ENCODE measurements around the gene SNX32.
A peak's percentile ranks its signal among the peaks of the same experiment; 100 is the strongest.

DNA sequence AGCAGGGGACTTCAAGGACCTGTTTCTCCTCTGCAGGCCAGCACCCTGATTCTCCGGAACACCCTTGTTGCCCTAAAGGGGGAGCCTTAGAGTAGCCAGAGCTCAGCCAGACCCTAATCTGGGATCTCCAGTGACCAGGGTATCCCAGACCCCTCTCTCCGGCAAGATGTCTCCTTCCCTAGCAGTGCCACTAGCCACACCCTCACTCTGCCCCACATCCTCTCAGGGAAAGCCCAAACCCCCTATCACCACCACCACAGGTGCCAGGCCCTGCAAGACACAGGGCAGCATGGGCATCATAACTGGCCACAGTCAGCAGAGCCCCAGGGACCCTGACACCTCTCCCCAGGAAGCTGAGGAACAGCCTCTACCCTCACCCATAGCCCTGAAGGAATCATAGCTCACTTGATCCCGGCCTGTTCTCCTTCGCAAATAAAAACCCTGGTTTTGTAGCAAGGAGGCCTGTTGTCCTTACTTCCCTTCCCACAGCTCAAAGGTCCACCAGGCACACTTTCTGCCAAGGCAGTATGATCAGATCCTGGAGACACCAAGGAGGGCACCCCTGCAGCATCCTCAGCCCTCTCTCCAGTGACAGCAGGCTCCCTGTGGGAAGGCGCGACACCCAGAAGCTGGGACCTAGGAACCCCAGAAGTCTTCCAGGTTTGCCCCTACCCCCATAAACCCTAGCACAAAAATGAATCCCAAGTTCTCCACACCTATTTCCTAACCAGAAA, 19.6 kb downstream of the SNX32 start:
- TF ChIP-seq CTCF (conservative IDR thresholded peaks at IDR 0.05) (peak; percentile 5; the same call in 1 of the 2 replicates), ZFX (IDR thresholded peaks at IDR 0.05) (no peak)

Data from C4-2B (cell line).